GM18499 (cell line): Measurements from ENCODE around the gene TRAPPC3L.
A peak's percentile ranks its signal among the peaks of the same experiment; 100 is the strongest.

Experiments used
- ATAC-seq: cut with Tn5 transposase; IDR thresholded peaks from one replicate; pipeline ENCODE4 v1.9.1; 2021; ENCODE audit warnings: moderate number of reproducible peaks; ENCODE audit not compliant: insufficient read depth, unreplicated experiment

Gene TRAPPC3L

GRCh38 chr6:116475141-116475540 lies 70.3 kb downstream of the TRAPPC3L start:
- ATAC-seq, result no peak

- no peak for ATAC-seq
These were observed 72.8 kb downstream of the TRAPPC3L start for GRCh38 chr6:116472706-116473105.

GRCh38 chr6:116471531-116471930 lies 74.0 kb downstream of the TRAPPC3L start:
- no peak for ATAC-seq

- ATAC-seq, result no peak
These were observed 77.2 kb downstream of the TRAPPC3L start for GRCh38 chr6:116468293-116468692.

GRCh38 chr6:116467514-116467913 lies 78.0 kb downstream of the TRAPPC3L start:
- no peak for ATAC-seq

- no peak for ATAC-seq
These were observed 78.4 kb downstream of the TRAPPC3L start for GRCh38 chr6:116467096-116467495.

GRCh38 chr6:116465246-116465645 lies 80.2 kb downstream of the TRAPPC3L start:
- ATAC-seq, result no peak

GRCh38 chr6:116463301-116463700 lies 82.2 kb downstream of the TRAPPC3L start:
- no peak for ATAC-seq

- ATAC-seq, result peak; percentile 49
These were observed 83.3 kb downstream of the TRAPPC3L start for GRCh38 chr6:116461932-116462885.

- ATAC-seq, result no peak
These were observed 84.1 kb downstream of the TRAPPC3L start, which contains the start of gene CALHM6 for GRCh38 chr6:116461331-116461931. Gene CALHM6 (plus strand): TSS chr6:116461375. CDS start chr6:116461930, 555 bp downstream.

GRCh38 chr6:116459927-116460326 lies 85.6 kb downstream of the TRAPPC3L start:
- no peak for ATAC-seq

- no peak for ATAC-seq
These were observed 87.2 kb downstream of the TRAPPC3L start for GRCh38 chr6:116458264-116458663.

GRCh38 chr6:116456927-116457326 lies 88.6 kb downstream of the TRAPPC3L start:
- ATAC-seq, result no peak

GRCh38 chr6:116456106-116456505 lies 89.4 kb downstream of the TRAPPC3L start:
- ATAC-seq, result no peak

- ATAC-seq, result no peak
These were observed 93.0 kb downstream of the TRAPPC3L start for GRCh38 chr6:116452531-116452930.

- no peak for ATAC-seq
These were observed 93.6 kb downstream of the TRAPPC3L start for GRCh38 chr6:116451916-116452315.

- ATAC-seq, result peak; percentile 82
These were observed 94.4 kb downstream of the TRAPPC3L start for GRCh38 chr6:116450769-116451740.

- no peak for ATAC-seq
These were observed 95.2 kb downstream of the TRAPPC3L start for GRCh38 chr6:116450185-116450710.

- no peak for ATAC-seq
These were observed 95.9 kb downstream of the TRAPPC3L start for GRCh38 chr6:116449565-116449964.

GRCh38 chr6:116447496-116448011 lies 97.9 kb downstream of the TRAPPC3L start:
- ATAC-seq, result no peak
